Thyroid gland (tissue), 4 donors: ENCODE data around the gene LCN15. TPM values are rescaled to one million over a fixed set of nuclear protein-coding genes. Genes with fewer than 3 reads are reported as not detected.
A peak's percentile ranks its signal among the peaks of the same experiment; 100 is the strongest.

Experiments used
- DNase-seq, 2 donors: peaks; one replicate each; pipeline ENCODE4 v3.0.0-alpha.2; 2019
- H3K27ac ChIP-seq, 3 donors: fragments of 200-600 bp; sonication (generic); 1 replicate in 2 of 3; 2 replicates in 1 of 3; pipeline ENCODE4 v1.5.1; 2016 to 2019; ENCODE audit warnings: mild to moderate bottlenecking in 1 of 3, moderate library complexity in 1 of 3
- H3K27me3 ChIP-seq: fragments of 200-600 bp; sonication (generic); one replicate; pipeline ENCODE4 v1.5.1; 2019
- H3K36me3 ChIP-seq, 2 donors: fragments of 200-600 bp; sonication (generic); one replicate each; pipeline ENCODE4 v1.5.1; 2016 to 2019
- H3K4me1 ChIP-seq, 2 donors: fragments of 200-600 bp; sonication (generic); one replicate each; pipeline ENCODE4 v1.5.1; 2017 to 2019
- H3K4me3 ChIP-seq, 3 donors: fragments of 200-600 bp; sonication (generic); replicated peaks in 1 of 3; 1 replicate in 2 of 3; 2 replicates in 1 of 3; pipeline ENCODE4 v1.5.1; 2016; ENCODE audit warnings: mild to moderate bottlenecking in 1 of 3
- H3K9me3 ChIP-seq: fragments of 200-600 bp; sonication (generic); one replicate; pipeline ENCODE4 v1.5.1; 2017
- POLR2A ChIP-seq, 2 donors: fragments of 450-650 bp; IDR thresholded peaks; one replicate each; pipeline ENCODE4 v1.6.1; 2017; ENCODE audit warnings: antibody characterized with exemption in 2 of 2, mild to moderate bottlenecking in 2 of 2, moderate library complexity in 1 of 2
- WGBS, 2 donors: methylation state at CpG; one replicate each; pipeline ENCODE4 v1.1.5; 2017; 5-methylcytosine and 5-hydroxymethylcytosine counted together
- intact Hi-C: fragments of 100-400 bp; cut with DNase I; formaldehyde crosslinking; loops from one replicate; pipeline ENCODE4 v1.15.1; 2023
- total RNA-seq, 4 donors: library from RNA; depleted of rRNA; stranded (reverse); fragments of >200 nt; gene quantifications; one replicate each; pipeline ENCODE4 v1.2.3, GENCODE V29; 2016
- TF ChIP-seq, protein P1 (sequence below), 6 experiments: fragments of 200-600 bp in 3 of 6; fragments of 450-650 bp in 3 of 6; sonication (generic) in 3 of 6; IDR thresholded peaks; one replicate each; pipeline ENCODE4 v1.5.1; 2016 to 2019; ENCODE audit warnings: antibody characterized with exemption in 6 of 6, mild to moderate bottlenecking in 2 of 6, inconsistent platforms in 1 of 6, moderate library complexity in 1 of 6

The LCN15 gene
- total RNA-seq, 4 donors from 2014 or later, result not detected

GRCh38 chr9:136753371-136754058, 10.8 kb downstream of the LCN15 start:
- intact Hi-C loops, result no loop called here
- Histone ChIP-seq H3K4me3 (no peak overlapping the region), H3K36me3 (no peaks in the 10 kb centered on the region), H3K4me1 (peaks cover 16 to 32% of the 10 kb centered on the region in 2 donors), H3K9me3 (no peaks in the 10 kb centered on the region), H3K27ac (no peak overlapping the region), H3K27me3 (no peaks in the 10 kb centered on the region)
- TF ChIP-seq POLR2A (IDR thresholded peaks at IDR 0.05), result no peak
- TF ChIP-seq, protein P1, sequence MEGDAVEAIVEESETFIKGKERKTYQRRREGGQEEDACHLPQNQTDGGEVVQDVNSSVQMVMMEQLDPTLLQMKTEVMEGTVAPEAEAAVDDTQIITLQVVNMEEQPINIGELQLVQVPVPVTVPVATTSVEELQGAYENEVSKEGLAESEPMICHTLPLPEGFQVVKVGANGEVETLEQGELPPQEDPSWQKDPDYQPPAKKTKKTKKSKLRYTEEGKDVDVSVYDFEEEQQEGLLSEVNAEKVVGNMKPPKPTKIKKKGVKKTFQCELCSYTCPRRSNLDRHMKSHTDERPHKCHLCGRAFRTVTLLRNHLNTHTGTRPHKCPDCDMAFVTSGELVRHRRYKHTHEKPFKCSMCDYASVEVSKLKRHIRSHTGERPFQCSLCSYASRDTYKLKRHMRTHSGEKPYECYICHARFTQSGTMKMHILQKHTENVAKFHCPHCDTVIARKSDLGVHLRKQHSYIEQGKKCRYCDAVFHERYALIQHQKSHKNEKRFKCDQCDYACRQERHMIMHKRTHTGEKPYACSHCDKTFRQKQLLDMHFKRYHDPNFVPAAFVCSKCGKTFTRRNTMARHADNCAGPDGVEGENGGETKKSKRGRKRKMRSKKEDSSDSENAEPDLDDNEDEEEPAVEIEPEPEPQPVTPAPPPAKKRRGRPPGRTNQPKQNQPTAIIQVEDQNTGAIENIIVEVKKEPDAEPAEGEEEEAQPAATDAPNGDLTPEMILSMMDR (IDR thresholded peaks at IDR 0.05), result no peak
- WGBS, 2 donors, result 88 to 90% methylated on average over 29 of the region's 31 CpGs
- DNase-seq, result no peak

GRCh38 chr9:136751814-136752213, 12.5 kb downstream of the LCN15 start:
- Histone ChIP-seq H3K36me3 (no peaks in the 10 kb centered on the region), H3K9me3 (no peaks in the 10 kb centered on the region), H3K4me3 (no peak overlapping the region), H3K27me3 (no peaks in the 10 kb centered on the region), H3K4me1 (peaks cover 17 to 31% of the 10 kb centered on the region in 2 donors), H3K27ac (no peak overlapping the region)
- no peak for TF ChIP-seq POLR2A (IDR thresholded peaks at IDR 0.05)
- TF ChIP-seq, protein P1 (IDR thresholded peaks at IDR 0.05), result no peak
- DNase-seq, result no peak
- intact Hi-C loops, result no loop called here

- peak overlapping the region in 1 of 3 donors; percentile 23 for H3K27ac ChIP-seq
- intact Hi-C loops, result no loop called here
- TF ChIP-seq POLR2A (IDR thresholded peaks at IDR 0.05), result no peak
- TF ChIP-seq, protein P1 (IDR thresholded peaks at IDR 0.05), result no peak
- 86 to 88% methylated on average over 1 of the region's 1 CpG for WGBS, 2 donors
- H3K36me3 ChIP-seq, result no peaks in the 10 kb centered on the region
- H3K4me1 ChIP-seq, result peaks cover 17 to 31% of the 10 kb centered on the region in 2 donors
- no peak overlapping the region for H3K4me3 ChIP-seq
- no peaks in the 10 kb centered on the region for H3K27me3 ChIP-seq
- DNase-seq, result no peak
- no peaks in the 10 kb centered on the region for H3K9me3 ChIP-seq
Measured at GRCh38 chr9:136751244-136751643, 13.1 kb downstream of the LCN15 start.

DNA sequence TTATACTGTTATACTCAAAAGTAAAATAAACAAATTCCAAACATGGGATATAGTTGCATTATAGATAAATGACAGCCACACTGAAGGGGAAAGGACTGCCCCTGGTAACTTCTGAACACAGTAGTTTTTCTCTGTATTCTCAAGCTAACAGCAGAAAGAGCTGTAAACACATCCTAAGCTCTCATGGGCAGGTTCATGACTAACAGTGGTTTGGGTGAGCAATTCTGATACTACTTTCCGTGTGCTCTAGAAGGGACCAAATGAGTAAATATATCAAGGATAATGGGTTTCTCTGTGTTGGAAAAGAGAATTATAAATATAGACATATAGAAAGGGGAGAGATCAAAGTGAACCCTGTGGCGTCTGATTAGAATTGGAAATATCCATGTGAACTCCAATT, 13.8 kb downstream of the LCN15 start:
- intact Hi-C loops, result no loop called here
- WGBS, 2 donors, result 62 to 86% methylated on average over 2 of the region's 2 CpGs
- TF ChIP-seq, protein P1 (IDR thresholded peaks at IDR 0.05), result no peak
- no peak for TF ChIP-seq POLR2A (IDR thresholded peaks at IDR 0.05)

More for the DNA sequence above, 13.8 kb downstream of the LCN15 start:
- no peak overlapping the region for H3K4me3 ChIP-seq
- no peaks in the 10 kb centered on the region for H3K27me3 ChIP-seq
- H3K36me3 ChIP-seq, result no peaks in the 10 kb centered on the region
- peak overlapping the region in 2 of 3 donors; percentile 3 to 23 for H3K27ac ChIP-seq
- H3K9me3 ChIP-seq, result no peaks in the 10 kb centered on the region
- no peak for DNase-seq
- peaks cover 17 to 31% of the 10 kb centered on the region in 2 donors for H3K4me1 ChIP-seq
